HL-60 (cell line): ENCODE measurements around the gene ZFR2.

ENCODE experiments used
- DNase-seq, 2 experiments: peaks; one replicate each; pipeline ENCODE4 v3.0.0-alpha.2; 2010 to 2020; ENCODE audit warnings: low read depth in 1 of 2, low spot score in 1 of 2
- H3K27ac ChIP-seq: fragments of 250-450 bp; sonication (Bioruptor Pico); replicated peaks from 2 replicates; pipeline ENCODE4 v1.5.1; 2020; ENCODE audit warnings: mild to moderate bottlenecking, moderate library complexity
- H3K27me3 ChIP-seq: fragments of 250-450 bp; sonication (Bioruptor Pico); 2 replicates; pipeline ENCODE4 v1.5.1; 2021; ENCODE audit warnings: mild to moderate bottlenecking, moderate library complexity; ENCODE audit not compliant: insufficient read depth, poor library complexity, severe bottlenecking
- H3K4me3 ChIP-seq: replicated peaks from 2 replicates; pipeline ENCODE4 v1.5.1; 2011; ENCODE audit warnings: mild to moderate bottlenecking, control low read depth, low read length; ENCODE audit not compliant: insufficient read depth
- GABPA ChIP-seq: IDR thresholded peaks from 2 replicates; pipeline ENCODE4 v1.6.1; 2012; ENCODE audit warnings: low read depth
- POLR2AphosphoS5 ChIP-seq: IDR thresholded peaks from 2 replicates; pipeline ENCODE4 v1.6.1; 2012; ENCODE audit warnings: low read depth
- SPI1 ChIP-seq: IDR thresholded peaks from 2 replicates; pipeline ENCODE4 v1.6.1; 2012; ENCODE audit warnings: low read depth, mild to moderate bottlenecking, borderline replicate concordance
- TF ChIP-seq, protein P1 (sequence below): IDR thresholded peaks from 2 replicates; pipeline ENCODE4 v1.6.1; 2012; ENCODE audit warnings: low read depth; ENCODE audit not compliant: insufficient replicate concordance
- TF ChIP-seq, protein P2 (sequence below): IDR thresholded peaks from one replicate; pipeline ENCODE4 v1.5.1; 2011; ENCODE audit warnings: low read length, control low read depth, inconsistent platforms; ENCODE audit not compliant: insufficient read depth

ZFR2 gene

DNA sequence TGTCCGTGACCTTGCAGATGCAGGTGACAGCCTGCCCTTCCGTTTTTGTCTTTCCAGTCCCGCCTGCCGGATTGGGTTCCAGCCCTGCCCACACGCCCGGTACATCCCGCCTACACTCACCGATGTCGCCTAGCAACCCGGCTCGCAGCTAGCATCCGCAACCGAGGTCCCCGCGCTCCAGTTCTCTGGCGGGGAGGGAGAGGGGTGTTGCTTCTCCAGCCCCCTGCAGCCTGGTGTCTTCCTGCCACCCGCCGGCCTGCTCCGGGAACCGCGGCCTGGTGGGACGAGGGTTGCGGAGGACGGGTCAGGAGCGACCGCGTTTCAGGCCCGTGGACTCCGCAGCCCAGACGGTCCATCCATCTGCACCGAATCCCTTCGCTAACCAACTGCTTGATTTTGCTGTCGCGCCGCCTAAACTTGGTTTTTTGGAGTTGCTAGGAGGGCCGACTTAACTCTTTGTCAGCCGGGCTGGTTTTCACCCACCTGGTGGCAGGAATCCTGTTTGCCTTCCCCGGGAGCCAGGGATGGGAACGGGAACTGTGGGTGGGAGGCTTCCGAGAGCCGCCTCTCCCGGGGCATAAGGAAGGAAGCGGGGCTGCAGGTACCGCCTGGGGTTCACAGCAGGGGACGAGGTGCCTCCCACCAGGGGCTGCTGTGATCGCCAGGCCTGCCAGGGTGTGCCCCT lies 67.3 kb downstream of the ZFR2 start:
- no peak for DNase-seq
- peaks cover 28% of the 10 kb centered on the region for H3K27me3 ChIP-seq

DNA sequence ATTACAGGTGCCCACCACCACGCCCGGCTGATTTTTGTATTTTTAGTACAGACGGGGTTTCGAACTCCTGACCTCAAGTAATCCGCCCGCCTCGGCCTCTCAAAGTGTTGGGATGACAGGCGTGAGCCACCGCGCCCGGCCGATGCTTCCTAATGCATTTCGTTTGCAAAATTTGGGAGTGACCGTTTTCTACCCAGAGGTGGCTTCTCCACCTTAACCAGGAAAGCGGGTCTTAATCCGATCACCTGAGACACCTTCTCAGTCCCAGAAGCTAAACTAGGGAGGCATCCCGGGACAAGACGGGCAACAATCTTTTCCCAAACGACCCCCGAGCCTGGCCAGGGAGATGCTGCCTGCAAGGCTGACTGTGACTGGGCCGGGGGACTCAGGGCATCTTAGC lies 67.8 kb downstream of the ZFR2 start:
- Histone ChIP-seq H3K27ac (no peak overlapping the region), H3K4me3 (no peak overlapping the region), H3K27me3 (peaks cover 28% of the 10 kb centered on the region)
- no peak for TF ChIP-seq GABPA
- no peak for TF ChIP-seq POLR2AphosphoS5
- TF ChIP-seq, protein P1, sequence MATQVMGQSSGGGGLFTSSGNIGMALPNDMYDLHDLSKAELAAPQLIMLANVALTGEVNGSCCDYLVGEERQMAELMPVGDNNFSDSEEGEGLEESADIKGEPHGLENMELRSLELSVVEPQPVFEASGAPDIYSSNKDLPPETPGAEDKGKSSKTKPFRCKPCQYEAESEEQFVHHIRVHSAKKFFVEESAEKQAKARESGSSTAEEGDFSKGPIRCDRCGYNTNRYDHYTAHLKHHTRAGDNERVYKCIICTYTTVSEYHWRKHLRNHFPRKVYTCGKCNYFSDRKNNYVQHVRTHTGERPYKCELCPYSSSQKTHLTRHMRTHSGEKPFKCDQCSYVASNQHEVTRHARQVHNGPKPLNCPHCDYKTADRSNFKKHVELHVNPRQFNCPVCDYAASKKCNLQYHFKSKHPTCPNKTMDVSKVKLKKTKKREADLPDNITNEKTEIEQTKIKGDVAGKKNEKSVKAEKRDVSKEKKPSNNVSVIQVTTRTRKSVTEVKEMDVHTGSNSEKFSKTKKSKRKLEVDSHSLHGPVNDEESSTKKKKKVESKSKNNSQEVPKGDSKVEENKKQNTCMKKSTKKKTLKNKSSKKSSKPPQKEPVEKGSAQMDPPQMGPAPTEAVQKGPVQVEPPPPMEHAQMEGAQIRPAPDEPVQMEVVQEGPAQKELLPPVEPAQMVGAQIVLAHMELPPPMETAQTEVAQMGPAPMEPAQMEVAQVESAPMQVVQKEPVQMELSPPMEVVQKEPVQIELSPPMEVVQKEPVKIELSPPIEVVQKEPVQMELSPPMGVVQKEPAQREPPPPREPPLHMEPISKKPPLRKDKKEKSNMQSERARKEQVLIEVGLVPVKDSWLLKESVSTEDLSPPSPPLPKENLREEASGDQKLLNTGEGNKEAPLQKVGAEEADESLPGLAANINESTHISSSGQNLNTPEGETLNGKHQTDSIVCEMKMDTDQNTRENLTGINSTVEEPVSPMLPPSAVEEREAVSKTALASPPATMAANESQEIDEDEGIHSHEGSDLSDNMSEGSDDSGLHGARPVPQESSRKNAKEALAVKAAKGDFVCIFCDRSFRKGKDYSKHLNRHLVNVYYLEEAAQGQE, result no peak
- TF ChIP-seq SPI1, result no peak
- TF ChIP-seq, protein P2, sequence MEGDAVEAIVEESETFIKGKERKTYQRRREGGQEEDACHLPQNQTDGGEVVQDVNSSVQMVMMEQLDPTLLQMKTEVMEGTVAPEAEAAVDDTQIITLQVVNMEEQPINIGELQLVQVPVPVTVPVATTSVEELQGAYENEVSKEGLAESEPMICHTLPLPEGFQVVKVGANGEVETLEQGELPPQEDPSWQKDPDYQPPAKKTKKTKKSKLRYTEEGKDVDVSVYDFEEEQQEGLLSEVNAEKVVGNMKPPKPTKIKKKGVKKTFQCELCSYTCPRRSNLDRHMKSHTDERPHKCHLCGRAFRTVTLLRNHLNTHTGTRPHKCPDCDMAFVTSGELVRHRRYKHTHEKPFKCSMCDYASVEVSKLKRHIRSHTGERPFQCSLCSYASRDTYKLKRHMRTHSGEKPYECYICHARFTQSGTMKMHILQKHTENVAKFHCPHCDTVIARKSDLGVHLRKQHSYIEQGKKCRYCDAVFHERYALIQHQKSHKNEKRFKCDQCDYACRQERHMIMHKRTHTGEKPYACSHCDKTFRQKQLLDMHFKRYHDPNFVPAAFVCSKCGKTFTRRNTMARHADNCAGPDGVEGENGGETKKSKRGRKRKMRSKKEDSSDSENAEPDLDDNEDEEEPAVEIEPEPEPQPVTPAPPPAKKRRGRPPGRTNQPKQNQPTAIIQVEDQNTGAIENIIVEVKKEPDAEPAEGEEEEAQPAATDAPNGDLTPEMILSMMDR, result no peak
- no peak for DNase-seq

More for the DNA sequence above, 67.3 kb downstream of the ZFR2 start:
- TF ChIP-seq POLR2AphosphoS5, result no peak
- TF ChIP-seq, protein P1, result no peak
- no peak overlapping the region for H3K27ac ChIP-seq
- H3K4me3 ChIP-seq, result no peak overlapping the region

DNA sequence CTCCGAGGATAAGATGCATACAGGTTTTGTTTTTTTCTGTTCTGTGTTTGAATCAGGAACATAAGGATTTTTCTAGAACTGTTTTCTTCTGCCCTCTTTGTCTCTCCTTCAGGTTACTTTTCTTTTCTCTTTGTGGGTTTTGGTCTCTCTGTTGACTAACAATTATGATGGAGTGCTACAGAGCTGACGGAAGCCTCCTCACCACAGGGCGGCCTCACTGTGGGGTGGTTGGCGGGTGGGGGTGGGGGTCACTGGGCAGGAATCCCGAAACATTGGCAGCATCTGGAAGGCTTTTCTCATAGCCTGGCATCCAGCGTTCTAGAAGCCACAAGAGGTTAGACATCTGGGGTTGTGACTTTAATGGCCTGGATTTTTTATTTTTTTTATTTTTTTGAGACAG lies 70.7 kb downstream of the ZFR2 start:
- DNase-seq, result no peak
- no peak overlapping the region for H3K27ac ChIP-seq
- TF ChIP-seq, protein P2, result no peak
- TF ChIP-seq GABPA, result no peak
- no peak for TF ChIP-seq SPI1
- TF ChIP-seq POLR2AphosphoS5, result no peak
- TF ChIP-seq, protein P1, result no peak
- H3K27me3 ChIP-seq, result peaks cover 28% of the 10 kb centered on the region
- no peak overlapping the region for H3K4me3 ChIP-seq
